UCSD-AML1 (cell line): ENCODE data around the gene SORCS2.

Experiments
- DNase-seq: peaks from one replicate; lab custom pipeline; 2025; ENCODE audit not compliant: unreplicated experiment; lab: John Stamatoyannopoulos, UW

The SORCS2 gene

DNA sequence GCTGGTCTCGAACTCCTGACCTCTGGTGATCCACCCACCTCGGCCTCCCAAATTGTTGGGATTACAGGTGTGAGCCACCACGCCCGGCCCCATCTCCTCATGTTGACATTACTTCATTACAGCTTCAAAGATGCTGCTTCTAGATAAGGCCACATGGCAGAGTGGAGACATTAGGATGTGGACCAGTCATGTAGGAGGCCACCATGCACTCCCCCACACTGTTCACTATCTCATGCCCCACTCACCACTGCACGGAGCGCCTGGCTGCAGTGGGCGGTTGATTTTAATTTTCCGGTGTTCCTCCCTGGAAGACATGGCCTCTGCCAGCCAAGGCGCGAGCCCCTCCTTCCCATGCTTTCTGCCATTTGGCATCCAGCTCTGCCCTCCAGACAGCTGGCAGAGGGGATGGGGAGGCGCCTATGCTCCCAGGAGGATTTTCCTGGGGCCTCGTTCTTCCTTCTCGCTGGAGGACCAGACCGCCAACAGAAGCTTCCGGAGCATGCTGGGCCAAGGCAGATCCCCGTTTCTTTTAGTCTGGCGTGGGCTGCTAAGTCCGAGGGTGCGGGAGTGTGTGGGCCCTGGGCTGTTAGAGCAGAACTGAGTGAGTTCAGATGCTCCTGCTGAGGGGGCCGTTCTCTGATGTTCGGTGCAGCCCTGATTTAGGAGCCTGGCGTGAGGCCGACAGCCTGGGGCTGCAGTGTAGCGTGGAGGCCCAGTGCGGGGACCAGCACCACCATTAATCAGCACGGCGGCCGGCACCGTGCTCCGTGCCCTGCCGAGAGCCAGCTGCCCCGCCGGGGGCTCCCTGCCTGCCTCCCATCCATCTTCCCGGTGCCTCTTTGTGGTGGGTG is 93.1 kb downstream of the SORCS2 start:
- DNase-seq: no peak

DNA sequence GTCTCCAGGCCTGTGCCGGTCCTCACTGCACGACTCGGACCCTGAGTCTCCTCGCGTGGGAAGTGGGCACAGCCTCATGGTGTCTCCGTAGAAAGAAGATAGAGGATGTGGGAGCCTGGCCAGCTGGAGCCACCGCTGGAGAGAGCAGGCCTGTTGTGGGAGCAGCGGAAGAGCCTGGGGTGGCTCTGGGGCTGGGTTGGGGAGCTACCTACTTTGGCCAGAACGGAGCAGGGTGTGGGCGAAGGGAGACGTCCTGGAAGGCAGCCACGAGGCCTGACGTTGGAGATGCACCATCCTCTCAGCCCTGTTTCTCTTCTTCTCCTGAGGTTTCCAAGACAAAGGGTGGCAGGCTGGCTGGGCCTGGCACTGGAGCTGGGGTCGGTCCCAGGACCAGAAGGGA is 93.8 kb downstream of the SORCS2 start:
- no peak for DNase-seq

- no peak for DNase-seq
These were observed 94.5 kb downstream of the SORCS2 start for GRCh38 chr4:7286798-7287197.

GRCh38 chr4:7287274-7287917 is 95.1 kb downstream of the SORCS2 start:
- DNase-seq: no peak

DNA sequence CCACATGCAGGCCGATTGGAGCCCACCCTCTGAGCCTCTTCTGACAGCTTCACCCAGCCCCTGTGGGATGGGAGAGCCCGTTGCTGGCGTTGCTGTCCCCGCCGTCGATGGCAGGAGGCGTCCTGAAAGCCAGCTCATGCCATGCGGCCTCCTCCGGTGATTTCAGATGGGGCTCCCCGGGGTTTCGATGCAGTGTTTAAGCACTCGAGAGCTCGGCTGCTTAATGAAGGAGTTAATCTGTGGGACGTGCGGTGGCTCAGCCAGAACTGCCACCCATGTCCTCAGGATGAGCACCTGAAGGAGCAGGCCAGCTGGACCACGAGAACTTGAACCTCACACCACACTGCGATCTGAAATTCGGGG is 95.6 kb downstream of the SORCS2 start:
- no peak for DNase-seq

- no peak for DNase-seq
These were observed 96.6 kb downstream of the SORCS2 start for GRCh38 chr4:7288751-7289523.

- no peak for DNase-seq
These were observed 97.3 kb downstream of the SORCS2 start for GRCh38 chr4:7289589-7289988.

GRCh38 chr4:7291372-7292114 is 99.2 kb downstream of the SORCS2 start:
- DNase-seq: no peak

DNA sequence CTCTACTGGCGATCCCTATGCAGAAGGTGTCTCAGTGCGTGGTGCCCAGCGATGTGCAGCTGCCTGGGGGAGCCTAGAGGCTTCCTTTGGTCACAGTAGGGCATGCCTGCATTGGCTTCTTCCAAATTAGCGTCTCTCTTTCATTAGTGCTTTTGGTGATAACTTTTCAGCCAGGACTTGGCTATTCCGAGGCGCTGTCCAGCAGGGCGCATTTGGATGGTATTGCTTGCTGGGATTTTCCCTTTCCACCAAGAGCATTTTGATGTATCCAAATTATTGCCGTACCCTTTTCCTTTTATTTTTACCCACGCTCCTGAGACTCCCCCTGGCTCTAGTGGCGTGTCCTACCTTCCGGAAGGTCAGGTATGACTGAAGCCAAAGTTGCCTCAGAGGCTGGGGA is 101.4 kb downstream of the SORCS2 start:
- DNase-seq: no peak

GRCh38 chr4:7294176-7294756 is 101.9 kb downstream of the SORCS2 start:
- no peak for DNase-seq

GRCh38 chr4:7295197-7295910 is 103.0 kb downstream of the SORCS2 start:
- no peak for DNase-seq

DNA sequence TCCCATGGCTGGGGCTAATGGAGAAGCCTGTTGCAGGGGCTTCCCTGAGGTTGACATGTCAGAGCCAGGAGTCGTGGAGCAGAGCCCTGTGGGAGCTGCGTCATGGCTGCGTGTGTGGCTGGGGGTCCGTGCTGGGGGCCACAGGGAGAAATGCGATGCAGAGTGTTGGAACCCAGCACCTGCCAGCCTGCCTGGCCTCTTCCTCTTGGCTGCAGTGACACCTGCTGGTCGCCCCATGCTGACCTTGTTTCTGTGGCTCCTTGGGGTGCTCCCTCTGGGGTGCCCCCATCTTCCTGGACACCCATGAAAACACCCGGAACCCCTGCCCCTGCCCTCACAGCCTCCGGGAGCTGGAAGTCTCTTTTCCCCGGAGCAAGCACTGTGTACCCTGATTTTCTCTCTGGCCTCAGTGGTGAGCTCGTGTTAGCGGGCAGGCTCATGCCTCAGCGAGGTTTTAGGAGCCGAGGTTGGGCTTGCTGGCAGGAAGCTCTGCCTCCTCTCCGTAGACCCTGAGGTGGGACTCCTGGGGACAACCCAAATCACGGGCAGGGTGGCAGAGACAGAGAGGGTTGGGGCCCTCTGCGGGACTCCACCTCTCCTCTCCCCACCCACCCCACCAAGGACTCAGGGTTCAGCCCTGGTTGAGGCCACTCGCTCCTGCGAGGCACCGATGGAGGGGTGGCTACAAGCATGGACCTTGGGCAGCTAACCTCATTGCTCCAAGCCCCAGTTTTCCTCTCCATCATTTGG is 103.7 kb downstream of the SORCS2 start:
- peak; percentile 36 for DNase-seq

DNA sequence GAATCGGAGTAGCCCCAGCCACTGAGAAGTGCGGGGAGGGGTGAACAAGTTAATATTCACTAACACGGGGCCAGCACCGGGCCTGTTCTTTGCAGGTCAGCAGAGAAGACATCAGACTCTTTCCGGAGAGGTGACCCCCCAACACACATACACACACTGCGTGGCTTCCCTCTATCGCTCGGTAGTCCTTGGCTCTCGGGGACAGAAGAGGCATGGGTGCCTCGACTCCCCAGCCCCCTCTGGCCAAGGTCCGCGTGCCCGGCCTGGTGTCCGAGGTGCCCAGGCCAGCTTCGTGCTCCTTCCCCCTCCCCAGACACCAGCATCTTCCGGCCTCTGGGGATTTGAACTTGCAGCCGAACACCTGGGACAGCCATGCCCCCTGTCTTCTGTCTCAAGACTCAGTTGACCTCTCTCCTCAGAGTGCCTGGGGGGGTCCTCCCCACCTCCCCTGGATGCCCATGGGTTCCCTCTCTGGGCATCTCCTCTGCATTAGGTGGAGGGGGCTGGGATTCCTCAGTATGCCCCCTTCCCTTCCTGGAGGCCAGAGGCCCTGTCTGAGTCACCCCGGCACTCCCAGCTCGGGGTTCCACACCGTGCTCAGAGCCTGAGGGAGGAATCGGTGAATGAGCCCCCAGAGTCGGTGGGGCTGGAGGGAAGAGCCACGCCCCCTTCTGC is 104.5 kb downstream of the SORCS2 start:
- no peak for DNase-seq

DNA sequence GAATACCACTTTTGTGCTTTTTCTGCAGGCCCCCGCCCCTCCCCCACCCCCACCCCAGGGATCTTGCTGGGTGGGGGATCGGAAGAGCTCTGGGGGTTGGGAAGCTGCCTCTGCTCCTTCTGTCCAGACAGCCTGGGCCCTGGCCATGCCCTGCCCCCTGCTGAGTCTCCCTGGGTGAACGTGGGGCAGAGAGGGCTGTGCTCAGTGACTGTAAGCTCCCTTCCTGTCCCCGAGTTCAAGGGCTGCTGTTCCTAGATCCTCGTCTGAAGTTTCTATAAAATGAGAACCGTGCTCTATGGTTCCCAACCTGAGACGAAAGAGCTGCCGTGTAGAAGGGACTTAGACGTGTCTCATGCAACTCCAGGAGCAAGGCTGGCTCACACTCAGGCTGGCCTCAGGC is 105.0 kb downstream of the SORCS2 start:
- DNase-seq: no peak

DNA sequence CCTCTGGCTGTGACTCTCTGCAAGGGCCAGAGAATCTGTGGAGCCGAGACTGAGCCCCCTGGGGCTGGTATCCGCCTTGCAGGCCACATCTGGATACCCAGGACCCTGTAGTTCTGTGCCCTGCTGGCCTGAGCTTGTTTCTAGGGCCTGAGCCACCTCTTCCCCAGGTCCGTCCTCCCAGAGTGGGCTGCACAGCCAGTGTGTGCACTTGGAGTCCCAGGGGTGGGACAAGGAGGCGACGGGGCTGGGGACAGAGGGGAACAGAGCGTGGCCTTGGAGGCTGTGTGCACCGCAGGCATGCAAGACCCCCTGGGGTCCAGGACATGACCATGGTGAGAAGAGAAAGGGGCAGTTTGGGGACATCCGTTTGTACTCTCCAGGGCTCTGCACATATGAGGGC is 105.5 kb downstream of the SORCS2 start:
- DNase-seq: no peak

- DNase-seq: no peak
These were observed 106.3 kb downstream of the SORCS2 start for GRCh38 chr4:7298619-7299009.

DNA sequence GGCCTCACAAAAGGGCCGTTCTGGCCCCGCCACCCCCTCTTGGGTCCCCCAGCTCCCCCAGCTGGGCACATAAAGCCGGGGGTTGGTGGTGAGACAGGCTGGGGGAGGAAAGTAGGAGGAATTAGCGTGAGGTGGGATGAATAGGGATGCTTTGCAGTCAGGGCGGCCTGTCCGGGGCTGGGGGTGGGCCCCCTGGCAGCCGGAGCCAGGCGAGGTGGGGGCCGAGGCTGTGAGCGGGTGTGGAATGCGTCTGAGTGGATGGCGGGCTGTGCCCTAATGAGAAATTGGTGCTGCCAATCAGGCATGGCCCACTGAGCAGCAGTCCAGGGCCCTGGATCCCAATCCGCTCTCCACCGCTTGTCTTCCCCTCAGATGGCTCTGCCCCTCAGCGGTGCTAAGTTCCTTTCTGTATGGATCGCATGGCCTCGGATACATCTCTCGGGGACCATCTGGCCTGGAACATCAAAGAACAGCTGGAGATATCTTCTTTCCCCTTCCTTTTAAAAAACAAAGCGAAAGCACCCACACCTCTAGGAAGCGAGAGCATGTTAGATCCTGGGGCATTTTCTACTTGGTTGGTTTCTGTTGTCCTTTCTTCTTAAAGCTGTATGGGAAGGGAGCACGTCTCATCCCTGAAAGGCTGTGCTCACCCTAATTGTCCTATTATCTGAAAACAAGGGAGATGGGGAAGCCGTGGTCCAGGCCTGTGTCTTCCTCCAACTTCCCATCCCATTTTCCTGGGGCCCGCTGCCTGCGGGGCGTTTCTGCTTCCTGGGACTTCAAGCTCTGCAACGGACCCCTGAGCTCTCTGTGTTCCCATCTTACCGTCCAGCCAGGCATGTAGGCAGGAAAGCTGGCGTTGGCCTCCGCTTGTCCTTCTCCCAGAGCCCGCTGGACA is 106.9 kb downstream of the SORCS2 start:
- no peak for DNase-seq
